ENCODE measurements around the gene ELMO1.

The ELMO1 gene

GRCh38 chr7:36966636-36967035, 482.0 kb downstream of the ELMO1 start:
- in situ Hi-C loops (cut with MboI; ENCODE audit: low sequenced_read_pairs) = no loop called here

GRCh38 chr7:36966039-36966438, 482.6 kb downstream of the ELMO1 start:
- in situ Hi-C loops (cut with MboI; ENCODE audit: low sequenced_read_pairs) = no loop called here

- in situ Hi-C loops (cut with MboI; ENCODE audit: low sequenced_read_pairs) = no loop called here
These were observed 483.0 kb downstream of the ELMO1 start for GRCh38 chr7:36965625-36966024.

GRCh38 chr7:36964297-36964696, 484.4 kb downstream of the ELMO1 start:
- in situ Hi-C loops (cut with MboI; ENCODE audit: low sequenced_read_pairs) = no loop called here

- in situ Hi-C loops (cut with MboI; ENCODE audit: low sequenced_read_pairs) = no loop called here
These were observed 486.3 kb downstream of the ELMO1 start for GRCh38 chr7:36962367-36962766.

- in situ Hi-C loops (cut with MboI; ENCODE audit: low sequenced_read_pairs) = no loop called here
These were observed 487.0 kb downstream of the ELMO1 start for GRCh38 chr7:36961693-36962092.

- in situ Hi-C loops (cut with MboI; ENCODE audit: low sequenced_read_pairs) = no loop called here
These were observed 487.6 kb downstream of the ELMO1 start for GRCh38 chr7:36961097-36961496.

- in situ Hi-C loops (cut with MboI; ENCODE audit: low sequenced_read_pairs) = no loop called here
These were observed 488.6 kb downstream of the ELMO1 start for GRCh38 chr7:36960105-36960504.

GRCh38 chr7:36958111-36958733, 490.4 kb downstream of the ELMO1 start:
- in situ Hi-C loops (cut with MboI; ENCODE audit: low sequenced_read_pairs) = no loop called here

GRCh38 chr7:36957620-36958019, 491.0 kb downstream of the ELMO1 start:
- in situ Hi-C loops (cut with MboI; ENCODE audit: low sequenced_read_pairs) = no loop called here

- in situ Hi-C loops (cut with MboI; ENCODE audit: low sequenced_read_pairs) = no loop called here
These were observed 491.9 kb downstream of the ELMO1 start for GRCh38 chr7:36956814-36957213.

- in situ Hi-C loops (cut with MboI; ENCODE audit: low sequenced_read_pairs) = no loop called here
These were observed 493.1 kb downstream of the ELMO1 start for GRCh38 chr7:36955456-36956129.

- in situ Hi-C loops (cut with MboI; ENCODE audit: low sequenced_read_pairs) = no loop called here
These were observed 497.4 kb downstream of the ELMO1 start for GRCh38 chr7:36951257-36951697.

GRCh38 chr7:36949711-36950600, 498.7 kb downstream of the ELMO1 start:
- in situ Hi-C loops (cut with MboI; ENCODE audit: low sequenced_read_pairs) = no loop called here

GRCh38 chr7:36946401-36946739, 502.3 kb downstream of the ELMO1 start:
- in situ Hi-C loops (cut with MboI; ENCODE audit: low sequenced_read_pairs) = no loop called here

GRCh38 chr7:36945612-36946400, 502.9 kb downstream of the ELMO1 start:
- in situ Hi-C loops (cut with MboI; ENCODE audit: low sequenced_read_pairs) = no loop called here

GRCh38 chr7:36944838-36945237, 503.8 kb downstream of the ELMO1 start:
- in situ Hi-C loops (cut with MboI; ENCODE audit: low sequenced_read_pairs) = no loop called here

GRCh38 chr7:36943591-36944435, 504.9 kb downstream of the ELMO1 start:
- in situ Hi-C loops (cut with MboI; ENCODE audit: low sequenced_read_pairs) = no loop called here

GRCh38 chr7:36942955-36943354, 505.7 kb downstream of the ELMO1 start:
- in situ Hi-C loops (cut with MboI; ENCODE audit: low sequenced_read_pairs) = no loop called here

- in situ Hi-C loops (cut with MboI; ENCODE audit: low sequenced_read_pairs) = no loop called here
These were observed 506.1 kb downstream of the ELMO1 start for GRCh38 chr7:36942541-36942940.

Measured in hTERT RPE-1 (cell line).